Measurements from ENCODE around the gene HOXA9.

The HOXA9 gene

DNA sequence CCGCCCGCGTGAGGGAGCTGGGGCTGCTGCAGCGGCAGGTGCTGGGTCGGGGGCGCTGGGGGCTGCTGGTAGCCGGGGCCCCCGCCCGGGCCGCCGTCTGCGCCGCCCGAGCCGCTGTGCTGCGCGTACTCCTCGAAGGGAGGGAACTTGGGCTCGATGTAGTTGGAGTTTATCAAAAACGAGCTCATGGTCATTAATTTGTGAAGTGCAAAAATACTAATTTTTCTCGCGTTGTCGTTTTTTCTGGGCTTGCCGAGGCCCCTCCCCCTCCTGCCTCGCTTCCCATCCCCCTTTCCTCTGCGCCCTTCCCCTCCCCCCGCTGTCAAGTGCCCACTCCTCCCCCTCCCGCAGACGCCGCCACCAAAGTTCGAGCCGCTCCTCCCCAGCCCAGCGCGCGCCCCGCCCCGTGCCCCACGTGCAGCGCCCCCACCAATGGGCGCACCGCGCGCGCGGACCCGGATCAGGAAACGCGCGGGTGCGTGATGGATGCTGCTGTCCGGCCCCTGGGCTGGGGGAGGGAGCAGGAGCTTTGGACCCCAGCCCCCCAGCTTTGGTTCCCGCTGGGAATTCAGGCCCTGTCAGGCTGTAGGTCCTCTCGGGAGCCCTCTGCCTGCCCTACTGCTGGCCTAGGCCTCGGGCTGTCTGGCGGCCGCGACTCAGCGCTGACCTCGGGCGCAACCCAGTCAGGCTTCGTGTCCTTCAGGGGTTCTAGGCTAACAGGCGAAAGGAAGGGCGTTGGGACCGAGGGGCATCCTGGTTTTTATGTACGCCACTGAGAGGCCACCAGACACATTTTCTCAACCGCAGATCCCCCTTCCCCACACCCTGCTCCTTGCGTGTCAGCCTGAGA lies 34.6 kb downstream of the HOXA9 start, which contains the start of gene HOXA4:
Gene HOXA4, minus strand, starts transcription at position 218 of the 850 bp plus-strand sequence. Its CDS starts 24 bp downstream, at position 194.
- Histone ChIP-seq H3K4me3 (replicated peaks; ENCODE audit: low read depth, low read length) (peak within 1 kb of the TSS; percentile 44), H3K36me3 (ENCODE audit: control insufficient read depth, insufficient read depth, low read length) (no peaks in the 10 kb centered on the region), H3K27me3 (replicated peaks; ENCODE audit: control insufficient read depth, insufficient read depth, low read length) (no peaks in the 10 kb centered on the region)
- peak; percentile 53 for DNase-seq (ENCODE audit: extremely low read depth, insufficient read length)
- TF ChIP-seq, protein P1, sequence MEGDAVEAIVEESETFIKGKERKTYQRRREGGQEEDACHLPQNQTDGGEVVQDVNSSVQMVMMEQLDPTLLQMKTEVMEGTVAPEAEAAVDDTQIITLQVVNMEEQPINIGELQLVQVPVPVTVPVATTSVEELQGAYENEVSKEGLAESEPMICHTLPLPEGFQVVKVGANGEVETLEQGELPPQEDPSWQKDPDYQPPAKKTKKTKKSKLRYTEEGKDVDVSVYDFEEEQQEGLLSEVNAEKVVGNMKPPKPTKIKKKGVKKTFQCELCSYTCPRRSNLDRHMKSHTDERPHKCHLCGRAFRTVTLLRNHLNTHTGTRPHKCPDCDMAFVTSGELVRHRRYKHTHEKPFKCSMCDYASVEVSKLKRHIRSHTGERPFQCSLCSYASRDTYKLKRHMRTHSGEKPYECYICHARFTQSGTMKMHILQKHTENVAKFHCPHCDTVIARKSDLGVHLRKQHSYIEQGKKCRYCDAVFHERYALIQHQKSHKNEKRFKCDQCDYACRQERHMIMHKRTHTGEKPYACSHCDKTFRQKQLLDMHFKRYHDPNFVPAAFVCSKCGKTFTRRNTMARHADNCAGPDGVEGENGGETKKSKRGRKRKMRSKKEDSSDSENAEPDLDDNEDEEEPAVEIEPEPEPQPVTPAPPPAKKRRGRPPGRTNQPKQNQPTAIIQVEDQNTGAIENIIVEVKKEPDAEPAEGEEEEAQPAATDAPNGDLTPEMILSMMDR (IDR thresholded peaks at IDR 0.05; ENCODE audit: insufficient read depth, low read length, poor library complexity, severe bottlenecking) = no peak

DNA sequence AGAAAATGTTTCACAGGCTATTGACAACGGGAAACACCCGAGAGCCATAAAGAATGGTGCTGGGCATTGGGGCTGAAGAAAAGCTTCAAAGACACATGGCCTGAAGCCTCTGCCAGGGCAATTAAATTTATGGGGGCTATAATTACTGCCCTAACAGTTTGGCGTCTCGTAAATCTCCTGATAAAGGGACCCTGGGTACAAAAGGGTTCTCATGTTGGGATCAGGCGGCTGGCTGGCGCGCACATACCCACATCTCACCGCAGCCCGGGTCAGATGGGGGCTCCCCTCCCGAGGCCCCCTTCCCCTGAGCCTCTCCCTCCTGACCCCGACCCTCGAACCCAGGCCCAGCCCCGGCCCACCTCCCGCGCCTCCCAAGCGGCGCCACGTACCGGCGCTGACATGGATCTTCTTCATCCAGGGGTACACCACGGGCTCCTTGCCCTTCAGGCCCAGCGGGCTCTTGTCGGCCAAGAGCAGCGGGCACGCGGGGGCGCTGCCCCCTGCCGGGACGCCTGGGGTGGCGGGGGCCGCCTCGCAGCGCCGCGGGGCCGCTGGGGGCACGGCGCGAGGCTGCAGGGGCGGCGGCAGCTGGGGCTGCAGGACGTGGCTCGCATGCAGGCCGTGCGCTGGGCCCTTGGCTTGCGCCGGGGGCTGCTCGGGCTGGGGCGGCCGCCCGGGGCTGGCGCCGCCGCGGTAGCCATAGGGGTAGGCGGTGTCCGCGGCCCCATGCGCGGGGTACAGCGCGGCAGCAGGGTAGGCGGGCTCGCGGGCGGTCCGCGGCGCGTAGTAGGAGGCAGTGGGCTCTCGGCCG lies 35.4 kb downstream of the HOXA9 start:
- Histone ChIP-seq H3K4me3 (replicated peaks; ENCODE audit: low read depth, low read length) (no peak overlapping the region), H3K27me3 (replicated peaks; ENCODE audit: control insufficient read depth, insufficient read depth, low read length) (no peaks in the 10 kb centered on the region), H3K36me3 (ENCODE audit: control insufficient read depth, insufficient read depth, low read length) (no peaks in the 10 kb centered on the region)
- DNase-seq (ENCODE audit: extremely low read depth, insufficient read length) = no peak
- TF ChIP-seq, protein P1 (IDR thresholded peaks at IDR 0.05; ENCODE audit: insufficient read depth, low read length, poor library complexity, severe bottlenecking) = no peak

DNA sequence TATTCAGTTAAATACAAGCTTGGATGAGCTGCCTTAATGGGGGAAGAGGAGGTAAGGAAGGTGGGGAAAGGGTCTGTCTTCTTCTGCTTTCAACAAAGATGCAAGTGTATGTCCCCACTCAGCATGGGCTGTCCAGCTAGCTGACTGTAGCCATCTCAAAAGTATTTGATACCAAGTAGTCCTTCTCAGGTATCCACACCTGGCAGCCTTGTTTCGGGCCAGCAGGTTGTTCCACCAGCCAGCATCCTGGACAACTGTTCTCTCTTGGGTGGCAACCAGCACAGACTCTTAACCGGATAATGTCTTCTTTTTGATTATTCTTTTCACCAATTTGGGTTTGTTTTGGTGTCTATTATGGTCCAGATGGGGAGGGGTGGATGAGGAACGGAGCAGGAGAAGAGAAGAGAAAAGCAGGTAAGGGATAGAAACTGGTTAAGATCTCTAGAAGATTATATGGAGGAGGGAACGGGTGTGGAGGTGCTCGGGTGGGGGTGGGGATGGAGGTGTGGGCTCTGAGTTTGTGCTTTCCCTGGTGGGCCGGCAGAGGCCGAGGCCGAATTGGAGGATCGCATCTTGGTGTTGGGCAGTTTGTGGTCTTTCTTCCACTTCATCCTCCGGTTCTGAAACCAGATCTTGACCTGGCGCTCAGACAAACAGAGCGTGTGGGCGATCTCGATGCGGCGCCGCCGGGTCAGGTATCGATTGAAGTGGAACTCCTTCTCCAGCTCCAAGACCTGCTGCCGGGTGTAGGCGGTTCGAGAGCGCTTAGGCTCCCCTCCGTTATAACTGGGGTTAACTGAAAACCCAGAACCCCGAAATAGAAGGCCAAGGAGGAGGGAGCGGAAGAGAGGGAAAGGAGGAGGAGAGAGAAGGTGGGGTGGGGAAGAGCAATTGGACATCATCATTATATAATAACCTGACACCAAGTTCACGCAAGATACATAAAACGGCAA lies 36.3 kb downstream of the HOXA9 start:
- TF ChIP-seq, protein P1 (IDR thresholded peaks at IDR 0.05; ENCODE audit: insufficient read depth, low read length, poor library complexity, severe bottlenecking) = no peak
- DNase-seq (ENCODE audit: extremely low read depth, insufficient read length) = no peak
- H3K27me3 ChIP-seq (replicated peaks; ENCODE audit: control insufficient read depth, insufficient read depth, low read length) = no peaks in the 10 kb centered on the region
- H3K36me3 ChIP-seq (ENCODE audit: control insufficient read depth, insufficient read depth, low read length) = no peaks in the 10 kb centered on the region
- H3K4me3 ChIP-seq (replicated peaks; ENCODE audit: low read depth, low read length) = no peak overlapping the region

DNA sequence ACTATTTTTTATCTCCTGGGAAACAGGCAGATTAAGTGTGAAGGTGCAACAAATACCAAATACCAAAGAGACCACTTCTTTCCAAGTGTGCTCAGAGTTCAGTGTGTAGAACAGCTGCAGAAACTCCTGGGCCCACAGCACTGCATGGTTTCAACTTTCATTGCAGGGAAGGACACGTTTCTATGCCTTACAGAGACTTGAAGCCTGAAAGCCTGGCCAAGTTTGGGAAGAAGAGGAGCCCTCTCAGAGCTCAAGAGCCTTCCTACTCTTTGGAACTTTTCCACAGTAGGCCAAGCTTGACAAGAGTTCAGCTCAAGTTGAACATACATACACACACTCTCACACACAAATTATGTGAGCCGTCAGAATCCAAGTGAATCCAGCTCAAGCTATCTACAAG lies 37.3 kb downstream of the HOXA9 start:
- H3K36me3 ChIP-seq (ENCODE audit: control insufficient read depth, insufficient read depth, low read length) = no peaks in the 10 kb centered on the region
- no peak for DNase-seq (ENCODE audit: extremely low read depth, insufficient read length)
- no peak overlapping the region for H3K4me3 ChIP-seq (replicated peaks; ENCODE audit: low read depth, low read length)
- no peaks in the 10 kb centered on the region for H3K27me3 ChIP-seq (replicated peaks; ENCODE audit: control insufficient read depth, insufficient read depth, low read length)
- TF ChIP-seq, protein P1 (IDR thresholded peaks at IDR 0.05; ENCODE audit: insufficient read depth, low read length, poor library complexity, severe bottlenecking) = no peak

DNA sequence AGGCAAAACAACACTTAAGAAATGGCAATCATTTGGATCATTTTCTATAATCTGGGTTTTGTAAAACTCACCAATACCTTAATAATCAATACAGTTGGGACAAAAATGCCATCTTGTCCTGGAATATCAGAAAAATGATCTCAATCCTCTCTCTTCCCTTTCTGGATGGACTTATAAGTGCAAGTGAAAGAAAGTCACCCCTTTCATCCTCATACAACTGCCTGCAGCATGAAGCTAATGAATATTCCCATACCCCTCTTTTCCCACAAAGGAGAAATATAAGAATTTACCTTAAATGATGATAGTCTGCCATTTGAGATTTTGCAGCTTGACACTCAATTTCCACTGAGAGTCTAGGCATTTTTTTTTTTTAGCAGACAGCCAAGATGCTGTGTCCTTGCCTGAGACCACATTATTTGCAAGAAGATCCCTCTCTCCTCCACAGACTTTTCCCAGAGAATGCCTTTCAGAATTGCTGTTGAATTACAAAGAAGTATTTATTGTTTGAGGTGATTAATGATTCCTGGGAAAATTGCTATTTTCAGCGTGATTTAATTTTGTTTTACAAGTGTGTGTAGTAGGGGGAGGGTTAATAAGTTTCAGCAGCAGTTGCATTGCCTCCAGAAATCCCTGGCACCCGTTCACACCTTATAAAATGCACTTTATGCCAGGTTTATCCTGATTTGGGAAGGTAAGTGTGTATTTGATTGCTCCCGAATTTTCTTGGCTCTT lies 38.6 kb downstream of the HOXA9 start:
- DNase-seq (ENCODE audit: extremely low read depth, insufficient read length) = no peak
- H3K27me3 ChIP-seq (replicated peaks; ENCODE audit: control insufficient read depth, insufficient read depth, low read length) = no peaks in the 10 kb centered on the region
- no peaks in the 10 kb centered on the region for H3K36me3 ChIP-seq (ENCODE audit: control insufficient read depth, insufficient read depth, low read length)
- TF ChIP-seq, protein P1 (IDR thresholded peaks at IDR 0.05; ENCODE audit: insufficient read depth, low read length, poor library complexity, severe bottlenecking) = no peak
- no peak overlapping the region for H3K4me3 ChIP-seq (replicated peaks; ENCODE audit: low read depth, low read length)

All from GM06990 (cell line).